GM18868 (cell line): ENCODE data around the gene HOXB13.

ENCODE experiments used
- ATAC-seq: cut with Tn5 transposase; IDR thresholded peaks from one replicate; pipeline ENCODE4 v1.9.1; 2021; ENCODE audit warnings: mild to moderate bottlenecking, moderate library complexity; ENCODE audit not compliant: unreplicated experiment

The HOXB13 gene

GRCh38 chr17:48715496-48716399 lies 12.8 kb downstream of the HOXB13 start:
- no peak for ATAC-seq

DNA sequence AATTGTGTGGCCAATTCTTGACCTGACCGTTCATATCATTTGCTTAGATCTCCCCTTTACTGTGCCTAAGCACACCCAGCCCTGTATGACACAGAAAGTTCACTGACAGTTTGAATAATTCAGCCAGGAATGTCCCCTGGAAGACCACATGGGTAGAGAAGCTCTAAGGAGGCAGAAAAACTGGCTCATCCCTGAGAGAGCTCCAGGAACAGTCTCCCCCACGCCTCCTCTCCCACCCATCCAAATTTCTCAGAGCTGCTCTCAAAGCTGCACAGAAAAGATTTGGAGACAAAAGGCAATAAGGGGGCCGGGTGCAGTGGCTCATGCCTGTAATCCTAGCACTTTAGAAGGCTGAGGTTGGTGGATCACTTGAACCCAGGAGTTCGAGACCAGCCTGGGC lies 17.4 kb downstream of the HOXB13 start:
- ATAC-seq: no peak

- ATAC-seq: no peak
These were observed 23.9 kb downstream of the HOXB13 start for GRCh38 chr17:48704361-48705248.

GRCh38 chr17:48701864-48702532 lies 26.6 kb downstream of the HOXB13 start:
- ATAC-seq: no peak

DNA sequence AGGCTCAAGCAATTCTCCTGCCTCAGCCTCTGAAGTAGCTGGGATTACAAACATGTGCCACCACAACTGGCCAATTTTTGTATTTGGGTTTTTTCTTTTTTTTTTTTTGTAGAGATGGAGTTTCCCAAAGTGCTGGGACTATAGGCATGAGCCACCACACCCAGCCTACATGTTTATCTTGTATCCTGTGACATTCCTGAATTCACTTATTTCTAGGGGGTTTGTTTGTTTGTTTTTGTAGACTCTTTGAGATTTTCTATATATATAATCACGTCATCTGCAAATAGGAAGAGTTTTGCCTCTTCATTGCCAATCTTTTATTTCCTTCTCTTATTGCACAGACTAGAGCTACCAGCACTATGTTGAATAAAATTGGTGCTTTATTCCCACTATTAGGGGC lies 35.4 kb downstream of the HOXB13 start:
- ATAC-seq: no peak

DNA sequence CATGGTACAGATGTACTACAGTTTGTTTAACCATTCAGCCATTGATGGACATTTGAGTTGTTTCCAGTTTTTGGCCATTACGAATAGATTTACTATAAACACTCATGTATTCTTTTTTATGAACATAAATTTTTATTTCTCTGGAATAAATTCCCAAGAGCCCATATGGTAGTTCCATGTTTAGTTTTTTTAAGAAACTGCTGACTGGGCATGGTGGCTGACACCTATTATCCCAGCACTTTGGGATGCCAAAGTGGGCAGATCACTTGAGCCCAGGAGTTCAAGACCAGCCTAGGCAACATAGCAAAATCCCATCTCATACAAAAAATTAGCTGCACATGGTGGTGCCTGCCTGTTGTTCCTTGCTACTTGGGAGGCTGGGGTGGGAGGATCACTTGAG lies 36.5 kb downstream of the HOXB13 start:
- no peak for ATAC-seq

- ATAC-seq: no peak
These were observed 37.9 kb downstream of the HOXB13 start for GRCh38 chr17:48690655-48691054.

DNA sequence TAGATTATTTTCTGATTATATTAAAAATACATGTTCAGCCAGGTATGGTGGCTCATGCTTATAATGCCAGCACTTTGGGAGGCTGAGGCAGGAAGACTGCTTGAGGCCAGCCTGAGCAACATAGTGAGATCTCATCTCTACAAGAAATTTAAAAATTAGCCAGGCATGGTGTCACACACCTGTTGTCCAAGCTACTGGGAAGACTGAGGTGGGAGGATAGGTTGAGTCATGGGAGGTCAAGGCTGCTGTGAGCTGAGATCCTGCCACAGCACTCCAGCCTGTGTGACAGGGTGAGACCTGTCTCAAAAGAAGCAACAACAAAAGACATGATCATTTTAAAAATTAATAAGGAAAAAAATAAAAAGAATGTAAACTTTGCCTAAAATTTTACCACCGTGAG lies 46.9 kb downstream of the HOXB13 start:
- no peak for ATAC-seq

DNA sequence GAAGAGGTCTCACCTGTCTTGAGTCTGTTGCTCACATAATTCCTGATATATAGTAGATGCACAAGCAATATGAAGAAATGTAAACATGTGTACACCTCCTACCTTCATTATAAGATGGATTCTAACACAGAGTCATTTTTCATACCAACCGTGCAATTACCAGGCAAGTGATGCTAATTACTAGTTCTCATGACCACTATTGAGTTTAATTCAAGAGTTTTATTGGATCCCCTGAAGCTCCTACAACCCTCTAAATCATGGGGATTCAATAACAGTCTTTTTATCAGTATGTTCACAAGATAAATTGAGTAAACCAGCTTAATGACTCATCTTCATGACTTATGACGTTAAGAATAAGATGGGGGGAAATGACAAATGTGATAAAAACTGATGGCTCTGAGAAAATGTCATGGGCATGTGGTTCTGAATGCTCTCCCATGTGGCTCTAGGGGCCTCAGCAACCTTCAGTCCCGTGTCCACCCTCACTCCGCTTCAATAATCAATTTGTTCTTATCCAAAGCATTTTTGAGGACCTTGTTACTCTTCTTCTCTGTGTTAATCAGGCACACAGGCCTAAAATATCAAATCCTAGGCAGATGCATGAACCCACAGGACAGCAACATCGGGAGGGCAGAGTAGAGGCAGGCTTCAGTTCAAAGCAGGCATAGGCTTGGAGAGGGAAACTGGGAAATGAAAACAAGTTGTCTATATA lies 49.0 kb downstream of the HOXB13 start:
- no peak for ATAC-seq

DNA sequence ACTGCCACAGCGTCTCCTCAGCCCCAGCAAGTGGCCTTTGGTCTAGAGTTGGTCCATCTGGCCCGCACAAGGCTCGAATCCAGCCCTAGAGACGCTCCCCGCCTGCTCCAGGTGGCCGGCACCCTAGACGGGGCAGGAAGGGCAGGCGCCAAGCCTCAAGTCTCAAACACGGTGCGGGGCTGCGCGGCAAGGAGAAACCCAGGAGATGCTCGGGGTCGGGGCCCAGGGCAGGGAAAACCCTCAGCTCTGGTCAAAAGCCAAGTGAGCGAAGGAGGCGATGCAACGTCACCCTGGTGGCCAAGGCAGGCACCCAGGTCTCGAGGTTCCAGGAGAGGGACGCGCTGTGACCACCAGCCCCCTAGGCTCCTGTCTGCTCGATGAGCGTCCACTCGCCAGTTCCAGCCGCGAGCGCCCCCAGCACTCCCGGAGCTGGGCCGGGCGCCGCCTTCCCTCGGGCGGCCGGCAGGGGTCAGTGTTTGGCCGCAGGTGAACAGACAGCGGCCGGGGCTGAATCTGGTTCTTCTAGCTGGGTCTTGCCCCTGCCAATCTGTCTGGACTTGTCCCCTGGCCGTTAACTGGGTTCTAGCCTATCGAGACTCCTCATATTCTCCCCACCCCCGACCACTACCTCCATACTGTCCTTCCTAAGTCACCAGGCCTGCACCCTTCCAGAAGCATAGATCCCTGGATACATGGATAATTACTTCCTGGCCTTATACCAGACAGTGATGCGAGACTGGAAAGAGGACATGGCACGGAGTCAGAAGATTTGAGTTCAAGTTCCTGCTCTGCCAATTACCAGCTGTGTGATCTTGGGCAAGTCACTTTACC lies 50.2 kb downstream of the HOXB13 start:
- no peak for ATAC-seq

- no peak for ATAC-seq
These were observed 51.5 kb downstream of the HOXB13 start for GRCh38 chr17:48676963-48677558.
